GM18868 (cell line): ENCODE data around the gene DZIP1.
"Not testable (repeated sequence)": the region's sequence is repeated elsewhere in the genome, so short reads cannot be mapped to it uniquely, and the experiment has no call there.

Experiments
- ATAC-seq: cut with Tn5 transposase; IDR thresholded peaks from one replicate; pipeline ENCODE4 v1.9.1; 2021; ENCODE audit warnings: mild to moderate bottlenecking, moderate library complexity; ENCODE audit not compliant: unreplicated experiment

Gene DZIP1

GRCh38 chr13:95644601-95645052 lies at the start of gene DZIP1:
TSS of gene DZIP1 (minus strand) at chr13:95644706. CDS start at chr13:95642029, 2,677 bp downstream.
- ATAC-seq: no peak

GRCh38 chr13:95690986-95691385 lies 46.5 kb upstream of the DZIP1 start:
- not testable (repeated sequence) for ATAC-seq

GRCh38 chr13:95689582-95689926 lies 45.0 kb upstream of the DZIP1 start:
- no peak for ATAC-seq

GRCh38 chr13:95684960-95685359 lies 40.5 kb upstream of the DZIP1 start:
- not testable (repeated sequence) for ATAC-seq

- no peak for ATAC-seq
These were observed 39.9 kb upstream of the DZIP1 start for GRCh38 chr13:95684418-95684817.

- no peak for ATAC-seq
These were observed 35.2 kb upstream of the DZIP1 start for GRCh38 chr13:95679722-95680121.

- no peak for ATAC-seq
These were observed 34.5 kb upstream of the DZIP1 start for GRCh38 chr13:95678967-95679366.

- no peak for ATAC-seq
These were observed 33.2 kb upstream of the DZIP1 start for GRCh38 chr13:95677564-95678266.

- ATAC-seq: peak; percentile 94
These were observed 32.5 kb upstream of the DZIP1 start, which contains the start of gene DNAJC3 for GRCh38 chr13:95676762-95677563. TSS of gene DNAJC3 (plus strand) at chr13:95677139. CDS start at chr13:95677256, 117 bp downstream.

GRCh38 chr13:95676105-95676761 lies 31.7 kb upstream of the DZIP1 start:
- peak; percentile 5 for ATAC-seq

- no peak for ATAC-seq
These were observed 27.1 kb upstream of the DZIP1 start for GRCh38 chr13:95671597-95671996.

GRCh38 chr13:95667235-95667634 lies 22.7 kb upstream of the DZIP1 start:
- ATAC-seq: not testable (repeated sequence)

- no peak for ATAC-seq
These were observed 16.6 kb upstream of the DZIP1 start for GRCh38 chr13:95660981-95661581.

- no peak for ATAC-seq
These were observed 15.0 kb upstream of the DZIP1 start for GRCh38 chr13:95659500-95659899.

- ATAC-seq: no peak
These were observed 12.0 kb upstream of the DZIP1 start for GRCh38 chr13:95656386-95657015.

GRCh38 chr13:95652821-95653220 lies 8.3 kb upstream of the DZIP1 start:
- no peak for ATAC-seq

- ATAC-seq: no peak
These were observed 7.8 kb upstream of the DZIP1 start for GRCh38 chr13:95652244-95652764.

GRCh38 chr13:95650696-95651095 lies 6.2 kb upstream of the DZIP1 start:
- no peak for ATAC-seq

GRCh38 chr13:95647321-95647720 lies 2.8 kb upstream of the DZIP1 start:
- ATAC-seq: no peak

- no peak for ATAC-seq
These were observed 439 bp downstream of the DZIP1 start for GRCh38 chr13:95643936-95644598.
